Loucy (cell line): ENCODE results near the gene GNAI1.

ENCODE experiments used
- EZH2phosphoT487 ChIP-seq: fragments of 200-600 bp; IDR thresholded peaks from 2 replicates; pipeline ENCODE4 v1.6.1; 2018; ENCODE audit warnings: antibody characterized with exemption, mild to moderate bottlenecking, moderate library complexity, borderline replicate concordance
- TF ChIP-seq, protein P1 (sequence below): fragments of 200-600 bp; sonication (generic); conservative IDR thresholded peaks from 2 replicates; pipeline ENCODE4 v1.5.1; 2014; ENCODE audit warnings: mild to moderate bottlenecking, antibody characterized with exemption, low read length

- TF ChIP-seq, protein P1, sequence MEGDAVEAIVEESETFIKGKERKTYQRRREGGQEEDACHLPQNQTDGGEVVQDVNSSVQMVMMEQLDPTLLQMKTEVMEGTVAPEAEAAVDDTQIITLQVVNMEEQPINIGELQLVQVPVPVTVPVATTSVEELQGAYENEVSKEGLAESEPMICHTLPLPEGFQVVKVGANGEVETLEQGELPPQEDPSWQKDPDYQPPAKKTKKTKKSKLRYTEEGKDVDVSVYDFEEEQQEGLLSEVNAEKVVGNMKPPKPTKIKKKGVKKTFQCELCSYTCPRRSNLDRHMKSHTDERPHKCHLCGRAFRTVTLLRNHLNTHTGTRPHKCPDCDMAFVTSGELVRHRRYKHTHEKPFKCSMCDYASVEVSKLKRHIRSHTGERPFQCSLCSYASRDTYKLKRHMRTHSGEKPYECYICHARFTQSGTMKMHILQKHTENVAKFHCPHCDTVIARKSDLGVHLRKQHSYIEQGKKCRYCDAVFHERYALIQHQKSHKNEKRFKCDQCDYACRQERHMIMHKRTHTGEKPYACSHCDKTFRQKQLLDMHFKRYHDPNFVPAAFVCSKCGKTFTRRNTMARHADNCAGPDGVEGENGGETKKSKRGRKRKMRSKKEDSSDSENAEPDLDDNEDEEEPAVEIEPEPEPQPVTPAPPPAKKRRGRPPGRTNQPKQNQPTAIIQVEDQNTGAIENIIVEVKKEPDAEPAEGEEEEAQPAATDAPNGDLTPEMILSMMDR: no peak
- TF ChIP-seq EZH2phosphoT487: no peak
These were observed 140.6 kb downstream of the GNAI1 start for GRCh38 chr7:80275192-80275605.
